GM18867 (cell line): Measurements from ENCODE around the gene MED28.
"Not testable (repeated sequence)": the region's sequence is repeated elsewhere in the genome, so short reads cannot be mapped to it uniquely, and the experiment has no call there.

Source experiments
- ATAC-seq: cut with Tn5 transposase; IDR thresholded peaks from one replicate; pipeline ENCODE4 v1.9.1; 2021; ENCODE audit warnings: mild to moderate bottlenecking, moderate library complexity; ENCODE audit not compliant: unreplicated experiment

Gene MED28

DNA sequence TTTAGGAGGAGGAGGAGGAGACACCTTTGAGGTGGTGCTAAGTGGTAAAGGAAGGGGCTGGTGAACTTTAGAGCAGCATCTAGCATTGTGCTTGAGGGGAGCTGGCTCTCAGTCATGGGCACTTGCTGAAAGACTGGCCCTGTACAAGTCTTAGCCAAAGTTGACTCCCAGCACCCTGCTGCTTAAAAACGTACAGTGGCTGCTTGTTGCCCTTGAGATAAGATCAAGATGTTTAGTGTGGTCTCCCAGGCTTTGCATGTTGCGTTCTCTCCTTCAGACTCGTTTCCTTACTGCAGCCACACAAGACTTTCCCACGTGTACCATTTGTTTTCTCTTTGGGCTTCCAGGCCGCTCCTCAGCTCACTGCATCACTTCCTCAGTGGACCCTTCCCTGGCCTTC lies 1.8 kb downstream of the MED28 start:
- ATAC-seq, result no peak

DNA sequence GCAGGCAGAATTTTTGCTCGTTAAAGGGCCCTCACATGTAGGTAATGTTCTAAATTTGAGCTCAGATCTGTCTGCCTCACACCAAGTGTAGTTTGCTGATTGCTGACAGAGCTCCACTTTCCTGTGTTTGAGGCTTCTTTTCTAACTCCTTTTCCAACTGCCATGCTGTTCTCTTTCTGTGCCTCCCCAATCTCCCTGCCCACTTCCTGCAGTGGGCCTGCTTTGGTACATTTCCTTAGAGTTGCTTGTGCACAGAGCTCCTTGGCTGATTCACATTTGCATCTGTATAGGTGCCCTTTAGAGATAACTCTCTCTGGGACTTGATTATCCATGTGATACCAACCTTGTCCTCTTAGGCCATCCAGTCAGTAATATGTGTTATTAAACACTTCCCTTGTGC lies 4.5 kb downstream of the MED28 start:
- ATAC-seq, result no peak

GRCh38 chr4:17619416-17620105 lies 5.1 kb downstream of the MED28 start:
- ATAC-seq, result no peak

DNA sequence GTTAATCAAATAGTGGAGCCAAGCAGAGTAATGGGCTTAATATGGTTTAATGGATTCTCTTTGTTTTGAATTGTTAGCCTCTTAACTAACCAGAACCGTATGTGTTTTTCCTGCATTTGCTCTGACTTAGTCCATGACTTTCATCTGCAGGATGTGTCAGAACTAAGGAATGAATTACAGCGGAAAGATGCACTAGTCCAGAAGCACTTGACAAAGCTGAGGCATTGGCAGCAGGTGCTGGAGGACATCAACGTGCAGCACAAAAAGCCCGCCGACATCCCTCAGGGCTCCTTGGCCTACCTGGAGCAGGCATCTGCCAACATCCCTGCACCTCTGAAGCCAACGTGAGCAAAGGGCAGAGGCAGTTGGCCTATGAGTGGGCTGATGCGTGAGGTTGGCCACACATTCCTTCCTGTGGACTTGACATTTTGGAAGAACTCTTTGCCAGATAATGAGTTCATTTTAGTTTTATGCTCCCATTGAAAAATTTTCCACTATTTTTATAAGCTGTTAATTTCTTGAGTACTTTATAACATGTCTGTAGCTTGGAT lies 9.1 kb downstream of the MED28 start:
- ATAC-seq, result no peak

GRCh38 chr4:17624821-17625220 lies 10.4 kb downstream of the MED28 start:
- no peak for ATAC-seq

GRCh38 chr4:17630228-17630627 lies 15.8 kb downstream of the MED28 start:
- no peak for ATAC-seq

DNA sequence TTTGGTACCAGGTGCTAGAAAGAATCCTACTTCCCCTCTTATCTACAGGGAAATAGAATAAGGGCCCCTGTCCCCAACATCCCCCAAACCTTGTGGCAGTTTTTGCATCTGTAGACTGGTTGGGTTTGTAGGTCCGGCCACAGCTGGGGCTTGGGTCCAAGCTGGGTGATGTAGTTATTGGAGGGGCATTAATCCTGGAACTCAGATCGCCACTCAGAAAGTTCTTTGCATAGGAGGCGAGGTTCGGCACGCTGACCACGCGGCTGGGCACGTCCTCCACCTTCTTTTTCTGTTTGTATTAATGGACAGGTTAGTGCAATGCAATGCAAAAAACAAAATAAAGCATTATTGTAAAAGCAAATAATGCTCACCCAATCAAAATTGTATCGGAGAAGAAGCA lies 19.2 kb downstream of the MED28 start:
- no peak for ATAC-seq

- ATAC-seq, result no peak
Measured at GRCh38 chr4:17635056-17635455, 20.6 kb downstream of the MED28 start.

- ATAC-seq, result no peak
Measured at GRCh38 chr4:17636341-17636695, 21.9 kb downstream of the MED28 start.

DNA sequence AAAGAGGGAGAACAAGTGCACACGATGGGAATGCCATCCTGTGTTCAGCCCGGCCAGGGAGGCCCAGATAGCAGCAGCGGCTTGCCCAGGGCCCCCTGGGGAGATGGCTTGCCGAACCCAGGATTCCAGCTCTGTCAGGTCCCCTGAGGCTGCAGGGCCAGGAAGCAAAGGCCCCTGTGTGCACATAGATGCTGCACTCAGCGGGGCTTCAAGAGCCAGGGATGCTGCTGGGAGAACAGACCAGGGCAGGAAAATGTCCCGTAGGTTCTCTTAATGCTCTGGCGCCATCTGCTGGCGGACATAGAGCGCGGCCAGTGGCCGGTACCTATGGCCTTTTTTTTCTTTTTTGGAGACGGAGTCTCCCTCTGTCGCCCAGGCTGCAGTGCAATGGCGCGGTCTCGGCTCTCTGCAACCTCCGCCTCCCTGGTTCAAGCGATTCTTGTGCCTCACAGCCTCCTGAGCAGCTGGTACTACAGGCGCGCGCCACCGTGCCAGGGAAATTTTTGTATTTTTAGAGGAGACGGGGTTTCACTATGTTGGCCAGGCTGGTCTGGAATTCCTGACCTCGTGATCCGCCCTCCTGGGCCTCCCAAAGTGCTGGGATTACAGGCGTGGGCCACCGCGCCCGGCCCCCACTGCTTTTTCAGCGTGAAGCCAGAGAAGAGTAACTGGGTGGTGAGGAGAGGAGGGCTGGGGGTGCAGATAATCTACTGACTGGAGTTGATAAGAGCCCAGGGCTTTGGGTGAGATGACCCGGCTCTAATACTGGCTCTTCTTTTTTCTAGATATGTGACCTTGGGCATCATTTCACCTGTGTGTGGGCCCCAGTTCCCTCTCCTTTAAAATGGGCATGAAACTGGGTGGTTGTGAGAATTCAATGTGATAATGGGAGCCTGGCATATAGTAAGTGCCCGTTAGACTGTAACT lies 22.5 kb downstream of the MED28 start:
- ATAC-seq, result peak; percentile 87

GRCh38 chr4:17639136-17639535 lies 24.7 kb downstream of the MED28 start:
- ATAC-seq, result no peak

GRCh38 chr4:17642398-17642783 lies 27.9 kb downstream of the MED28 start:
- peak; percentile 39 for ATAC-seq

GRCh38 chr4:17646693-17647092 lies 32.3 kb downstream of the MED28 start:
- no peak for ATAC-seq

GRCh38 chr4:17647176-17647806 lies 32.9 kb downstream of the MED28 start:
- no peak for ATAC-seq

DNA sequence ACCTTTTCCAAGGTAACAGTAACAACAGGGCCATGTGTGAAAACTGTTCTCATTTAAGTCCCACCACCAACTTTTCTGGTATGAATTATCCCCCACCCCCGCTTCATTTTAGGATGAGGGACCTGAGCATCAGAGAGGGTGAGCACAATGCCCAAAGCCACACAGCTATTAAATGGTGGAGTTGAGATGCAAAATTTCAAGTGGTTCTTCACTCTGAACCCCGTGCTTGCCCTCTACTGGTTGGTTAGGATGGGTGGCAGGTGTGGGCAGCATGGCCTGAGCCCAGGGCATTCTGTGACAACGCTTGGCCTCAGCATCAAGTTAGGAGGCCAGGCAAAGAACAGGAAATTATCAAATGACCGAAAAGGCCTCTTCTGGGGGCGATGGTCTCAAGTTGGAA lies 33.5 kb downstream of the MED28 start:
- ATAC-seq, result no peak

GRCh38 chr4:17650406-17650805 lies 36.0 kb downstream of the MED28 start:
- no peak for ATAC-seq

DNA sequence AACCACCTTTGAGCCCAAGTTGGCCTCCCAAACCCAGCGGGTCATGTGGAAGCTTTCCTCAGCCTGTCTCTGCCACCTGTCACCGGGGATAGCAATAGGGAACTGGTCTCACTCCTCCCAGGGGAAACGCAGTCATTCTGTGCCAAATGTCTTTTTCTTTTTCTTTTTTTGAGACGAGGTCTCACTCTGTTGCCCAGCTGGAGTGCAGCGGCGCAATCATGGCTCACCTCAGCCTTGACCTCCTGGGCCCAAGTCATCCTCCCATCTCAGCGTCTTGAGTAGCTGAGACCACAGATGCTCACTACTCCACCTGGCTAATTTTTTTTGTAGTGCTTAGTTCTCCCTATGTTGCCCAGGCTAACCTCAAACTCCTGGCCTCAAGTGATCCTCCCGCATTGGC lies 40.3 kb downstream of the MED28 start:
- no peak for ATAC-seq

- ATAC-seq, result no peak
Measured at GRCh38 chr4:17657090-17657489, 42.6 kb downstream of the MED28 start.

DNA sequence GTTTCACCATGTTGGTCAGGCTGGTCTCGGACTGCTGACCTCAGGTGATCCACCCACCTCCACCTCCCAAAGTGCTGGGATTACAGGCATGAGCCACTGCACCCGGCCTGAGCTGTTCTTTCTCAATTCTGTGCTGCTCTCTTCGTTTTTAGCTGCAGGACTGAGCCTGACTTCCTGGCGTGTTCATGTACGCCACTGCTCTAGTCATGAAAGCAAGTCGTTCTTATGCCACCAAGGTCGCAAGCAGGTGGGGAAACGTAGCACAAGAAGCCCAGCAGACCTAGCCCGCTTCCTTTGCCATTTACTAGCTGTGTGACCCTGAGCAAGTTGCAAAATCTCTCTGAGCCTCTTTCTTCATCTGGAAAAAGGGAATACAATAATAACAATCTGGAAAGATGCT lies 43.4 kb downstream of the MED28 start:
- ATAC-seq, result no peak

DNA sequence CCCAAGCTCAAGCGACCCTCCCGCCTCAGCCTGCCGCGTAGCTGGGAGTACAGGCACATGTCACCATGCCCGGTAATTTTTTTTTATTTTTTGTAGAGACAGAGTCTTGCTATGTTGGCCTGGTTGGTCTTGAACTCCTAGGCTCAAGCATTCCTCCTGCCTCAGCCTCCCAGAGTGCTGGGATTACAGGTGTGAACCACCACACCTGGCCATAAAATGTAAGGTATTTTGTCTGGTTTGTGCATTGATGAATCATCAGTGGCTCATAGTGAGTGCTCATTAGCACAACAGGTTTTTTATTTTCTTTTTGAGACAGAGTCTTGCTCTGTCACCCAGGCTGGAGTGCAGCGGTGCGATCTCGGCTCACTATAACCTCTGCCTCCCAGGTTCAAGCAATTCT lies 44.8 kb downstream of the MED28 start:
- not testable (repeated sequence) for ATAC-seq

GRCh38 chr4:17662694-17663093 lies 48.3 kb downstream of the MED28 start:
- no peak for ATAC-seq

- peak; percentile 94 for ATAC-seq
Measured at GRCh38 chr4:17664755-17665154, 50.3 kb downstream of the MED28 start.
